Measurements from ENCODE around the gene OR6B2.

Gene OR6B2

GRCh38 chr2:239991689-239992314 lies 38.4 kb downstream of the OR6B2 start:
- peak; percentile 32 for DNase-seq (ENCODE audit: extremely low spot score)
- ChIA-PET POLR2A (no interaction called here), CTCF (interaction anchor here (1.1 kb wide), 1 partner anchor 15 kb away, joined by 3 read pairs; no protein-coding TSS in a partner anchor)
- TF ChIP-seq FOXM1 (IDR thresholded peaks at IDR 0.05; ENCODE audit: borderline replicate concordance) (no peak), L3MBTL2 (conservative IDR thresholded peaks at IDR 0.05) (no peak), SUZ12 (IDR thresholded peaks at IDR 0.05) (no peak), FOXK2 (IDR thresholded peaks at IDR 0.05) (no peak), FOXA1 (IDR thresholded peaks at IDR 0.05) (no peak), ZNF384 (IDR thresholded peaks at IDR 0.05) (no peak), SP1 (IDR thresholded peaks at IDR 0.05) (no peak), CTBP1 (IDR thresholded peaks at IDR 0.05; ENCODE audit: borderline replicate concordance) (no peak), PKNOX1 (IDR thresholded peaks at IDR 0.05) (no peak), NFRKB (IDR thresholded peaks at IDR 0.05) (no peak)

GRCh38 chr2:239990966-239991365 lies 39.3 kb downstream of the OR6B2 start:
- ChIA-PET POLR2A (no interaction called here), CTCF (interaction anchor here (1.1 kb wide), 1 partner anchor 16 kb away, joined by 3 read pairs; no protein-coding TSS in a partner anchor)
- TF ChIP-seq PKNOX1 (IDR thresholded peaks at IDR 0.05) (no peak), HDGF (IDR thresholded peaks at IDR 0.05; ENCODE audit: borderline replicate concordance) (no peak), TARDBP (IDR thresholded peaks at IDR 0.05) (no peak), SUZ12 (IDR thresholded peaks at IDR 0.05) (no peak), NFRKB (IDR thresholded peaks at IDR 0.05) (no peak), FOXM1 (IDR thresholded peaks at IDR 0.05; ENCODE audit: borderline replicate concordance) (no peak), ZNF384 (IDR thresholded peaks at IDR 0.05) (no peak), CTBP1 (IDR thresholded peaks at IDR 0.05; ENCODE audit: borderline replicate concordance) (no peak), ELF4 (IDR thresholded peaks at IDR 0.05) (no peak), BHLHE40 (IDR thresholded peaks at IDR 0.05; ENCODE audit: borderline replicate concordance) (no peak), SP1 (IDR thresholded peaks at IDR 0.05) (no peak), FOXK2 (IDR thresholded peaks at IDR 0.05) (no peak), FOXA1 (IDR thresholded peaks at IDR 0.05) (no peak), ARNT (IDR thresholded peaks at IDR 0.05) (no peak), LEF1 (IDR thresholded peaks at IDR 0.05; ENCODE audit: borderline replicate concordance) (no peak), L3MBTL2 (conservative IDR thresholded peaks at IDR 0.05) (no peak)
- DNase-seq (ENCODE audit: extremely low spot score): no peak

DNA sequence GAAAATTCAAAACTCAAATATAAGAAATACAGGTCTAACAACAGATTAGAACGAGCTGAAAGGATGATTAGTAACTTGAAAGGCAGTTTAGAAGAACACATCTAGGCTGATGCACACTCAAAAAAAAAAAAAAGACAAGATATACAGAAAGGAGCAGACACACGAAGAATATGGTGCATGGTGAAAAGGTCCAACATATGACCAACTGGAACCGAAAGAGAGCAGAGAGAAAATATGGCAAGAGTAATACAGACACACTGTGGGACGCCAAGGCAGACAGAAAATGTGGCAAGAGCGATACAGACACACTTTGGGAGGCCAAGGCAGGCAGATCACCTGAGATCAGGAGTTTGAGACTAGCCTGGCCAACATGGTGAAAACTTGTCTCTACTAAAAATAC lies 44.9 kb downstream of the OR6B2 start:
- TF ChIP-seq FOXM1 (IDR thresholded peaks at IDR 0.05; ENCODE audit: borderline replicate concordance) (no peak), SUZ12 (IDR thresholded peaks at IDR 0.05) (no peak), FOXK2 (IDR thresholded peaks at IDR 0.05) (no peak), LEF1 (IDR thresholded peaks at IDR 0.05; ENCODE audit: borderline replicate concordance) (no peak), NFRKB (IDR thresholded peaks at IDR 0.05) (no peak), ZNF384 (IDR thresholded peaks at IDR 0.05) (no peak), FOXA1 (IDR thresholded peaks at IDR 0.05) (no peak), HDGF (IDR thresholded peaks at IDR 0.05; ENCODE audit: borderline replicate concordance) (no peak), SP1 (IDR thresholded peaks at IDR 0.05) (no peak), ELF4 (IDR thresholded peaks at IDR 0.05) (no peak), CTBP1 (IDR thresholded peaks at IDR 0.05; ENCODE audit: borderline replicate concordance) (no peak)
- CTCF ChIA-PET: no interaction called here
- POLR2A ChIA-PET: interaction anchor here (1.4 kb wide), 1 partner anchor 40 kb away, joined by 3 read pairs; the partner anchor contains the start of gene NDUFA10
- no peak for DNase-seq (ENCODE audit: extremely low spot score)

DNA sequence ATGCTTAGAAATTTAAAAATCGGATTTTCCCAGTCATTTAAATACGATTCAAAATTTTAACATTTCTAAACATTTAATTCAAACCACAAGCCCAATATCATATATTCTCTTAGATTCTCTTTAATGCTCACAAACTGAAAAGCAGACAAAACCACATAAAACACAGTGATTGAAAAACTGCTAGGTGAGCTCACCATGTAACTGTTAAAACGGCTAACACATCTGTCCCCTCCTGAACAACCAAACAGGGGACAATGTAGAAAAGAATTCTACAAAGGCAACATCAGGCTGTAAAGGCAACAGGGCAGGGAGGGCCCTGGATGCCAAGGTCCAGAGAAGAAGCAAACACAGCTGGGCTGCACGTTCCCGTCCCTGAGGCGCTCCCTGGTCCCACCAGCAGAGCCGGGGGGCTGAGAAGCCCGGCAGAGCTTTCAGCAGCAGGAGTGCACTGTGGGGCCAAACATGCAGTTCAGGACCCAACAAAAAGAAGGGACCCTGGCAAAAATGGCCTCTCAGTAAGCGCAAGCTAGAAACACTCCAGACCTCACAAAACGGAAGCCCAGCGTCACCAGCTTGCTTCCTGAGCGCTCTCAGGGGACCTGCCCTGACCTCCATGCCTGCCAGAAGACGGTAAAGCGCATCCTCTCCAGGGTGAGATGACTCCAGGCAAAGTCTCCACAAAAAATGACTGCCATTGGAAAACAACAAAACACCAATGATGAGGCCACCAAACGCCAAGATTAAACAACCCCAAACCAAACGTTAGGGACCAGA lies 45.6 kb downstream of the OR6B2 start:
- ChIA-PET CTCF (no interaction called here), POLR2A (interaction anchor here (1.4 kb wide), 1 partner anchor 41 kb away, joined by 3 read pairs; the partner anchor contains the start of gene NDUFA10)
- no peak for DNase-seq (ENCODE audit: extremely low spot score)
- no peak for TF ChIP-seq SUZ12 (IDR thresholded peaks at IDR 0.05)
- no peak for TF ChIP-seq FOXK2 (IDR thresholded peaks at IDR 0.05)
- no peak for TF ChIP-seq NFRKB (IDR thresholded peaks at IDR 0.05)
- TF ChIP-seq PKNOX1 (IDR thresholded peaks at IDR 0.05): no peak
- no peak for TF ChIP-seq ARNT (IDR thresholded peaks at IDR 0.05)
- TF ChIP-seq CTBP1 (IDR thresholded peaks at IDR 0.05; ENCODE audit: borderline replicate concordance): no peak
- TF ChIP-seq FOXA1 (IDR thresholded peaks at IDR 0.05): no peak
- no peak for TF ChIP-seq ELF4 (IDR thresholded peaks at IDR 0.05)
- no peak for TF ChIP-seq L3MBTL2 (conservative IDR thresholded peaks at IDR 0.05)
- TF ChIP-seq LEF1 (IDR thresholded peaks at IDR 0.05; ENCODE audit: borderline replicate concordance): no peak

- ChIA-PET CTCF (no interaction called here), POLR2A (no interaction called here)
- TF ChIP-seq TARDBP (IDR thresholded peaks at IDR 0.05): no peak
- no peak for TF ChIP-seq SP1 (IDR thresholded peaks at IDR 0.05)
- TF ChIP-seq PKNOX1 (IDR thresholded peaks at IDR 0.05): no peak
- no peak for TF ChIP-seq NFRKB (IDR thresholded peaks at IDR 0.05)
- TF ChIP-seq FOXM1 (IDR thresholded peaks at IDR 0.05; ENCODE audit: borderline replicate concordance): no peak
- no peak for TF ChIP-seq CTBP1 (IDR thresholded peaks at IDR 0.05; ENCODE audit: borderline replicate concordance)
- no peak for TF ChIP-seq ELF4 (IDR thresholded peaks at IDR 0.05)
- TF ChIP-seq LEF1 (IDR thresholded peaks at IDR 0.05; ENCODE audit: borderline replicate concordance): no peak
- TF ChIP-seq SUZ12 (IDR thresholded peaks at IDR 0.05): no peak
- TF ChIP-seq HDGF (IDR thresholded peaks at IDR 0.05; ENCODE audit: borderline replicate concordance): no peak
- TF ChIP-seq BHLHE40 (IDR thresholded peaks at IDR 0.05; ENCODE audit: borderline replicate concordance): no peak
- TF ChIP-seq L3MBTL2 (conservative IDR thresholded peaks at IDR 0.05): no peak
- TF ChIP-seq FOXK2 (IDR thresholded peaks at IDR 0.05): no peak
- TF ChIP-seq ZNF384 (IDR thresholded peaks at IDR 0.05): no peak
- TF ChIP-seq FOXA1 (IDR thresholded peaks at IDR 0.05): no peak
- TF ChIP-seq ARNT (IDR thresholded peaks at IDR 0.05): no peak
- DNase-seq (ENCODE audit: extremely low spot score): no peak
Observed at GRCh38 chr2:239983004-239983778, 47.0 kb downstream of the OR6B2 start.

Measured in HEK293T (cell line).